Neural cell (in vitro differentiated cells): ENCODE measurements around the gene CRACR2B. TPM values are rescaled to one million over a fixed set of nuclear protein-coding genes. Genes with fewer than 3 reads are reported as not detected.

Experiments
- H2AFZ ChIP-seq: fragments of 200-600, 300-800 bp; sonication (generic), shearing (Covaris generic); 2 replicates; pipeline ENCODE4 v1.6.0; 2014; ENCODE audit warnings: low read depth, mild to moderate bottlenecking, antibody characterized with exemption, low read length, moderate library complexity
- H3F3A ChIP-seq: fragments of 200-600 bp; shearing (Covaris generic); 2 replicates; pipeline ENCODE4 v1.6.1; 2016; ENCODE audit warnings: mild to moderate bottlenecking, moderate library complexity, mixed read lengths, antibody characterized with exemption, low read length; ENCODE audit not compliant: insufficient read depth, poor library complexity, severe bottlenecking
- H3K27ac ChIP-seq: fragments of 200-600, 300-800 bp; sonication (generic), shearing (Covaris generic); 2 replicates; pipeline ENCODE4 v1.5.1; 2014; ENCODE audit warnings: mild to moderate bottlenecking, low read length, moderate library complexity
- H3K27me3 ChIP-seq: fragments of 300-800, 200-600 bp; sonication (generic), shearing (Covaris generic); 2 replicates; pipeline ENCODE4 v1.6.0; 2014; ENCODE audit warnings: mild to moderate bottlenecking, low read depth, low read length, moderate library complexity; ENCODE audit not compliant: insufficient read depth
- H3K36me3 ChIP-seq: fragments of 300-800, 200-600 bp; sonication (generic), shearing (Covaris generic); 2 replicates; pipeline ENCODE4 v1.5.1; 2014; ENCODE audit warnings: mild to moderate bottlenecking, antibody characterized with exemption, low read length, moderate library complexity; ENCODE audit not compliant: insufficient read depth
- H3K4me2 ChIP-seq: fragments of 300-800, 200-600 bp; sonication (generic), shearing (Covaris generic); 2 replicates; pipeline ENCODE4 v1.6.0; 2014; ENCODE audit warnings: mild to moderate bottlenecking, low read length
- H3K4me3 ChIP-seq: fragments of 300-800, 200-600 bp; sonication (generic), shearing (Covaris generic); 2 replicates; pipeline ENCODE4 v1.5.1; 2014; ENCODE audit warnings: mild to moderate bottlenecking, low read length, moderate library complexity
- H3K79me2 ChIP-seq: fragments of 200-600 bp; shearing (Covaris generic); replicated peaks from 2 replicates; pipeline ENCODE4 v1.6.0; 2014; ENCODE audit warnings: mild to moderate bottlenecking, low read length, moderate library complexity; ENCODE audit not compliant: insufficient read depth
- H3K9ac ChIP-seq: fragments of 300-800, 200-600 bp; sonication (generic), shearing (Covaris generic); 2 replicates; pipeline ENCODE4 v1.6.1; 2016; ENCODE audit warnings: mild to moderate bottlenecking, low read length, mixed read lengths
- H3K9me2 ChIP-seq: fragments of 200-600 bp; shearing (Covaris generic); 2 replicates; pipeline ENCODE4 v1.6.1; 2016; ENCODE audit warnings: mild to moderate bottlenecking, low read length, mixed read lengths; ENCODE audit not compliant: insufficient read depth
- H3K9me3 ChIP-seq: fragments of 200-600, 300-800 bp; sonication (generic), shearing (Covaris generic); 2 replicates; pipeline ENCODE4 v1.6.1; 2016; ENCODE audit warnings: mild to moderate bottlenecking, mixed run types, low read length, moderate library complexity, mixed read lengths
- H4K20me1 ChIP-seq: fragments of 200-600 bp; shearing (Covaris generic); 2 replicates; pipeline ENCODE4 v1.6.1; 2016; ENCODE audit warnings: mild to moderate bottlenecking, mixed run types; ENCODE audit not compliant: insufficient read depth
- EP300 ChIP-seq: fragments of 450-650 bp; conservative IDR thresholded peaks from 2 replicates; pipeline ENCODE4 v1.6.1; 2014; ENCODE audit warnings: antibody characterized with exemption, mild to moderate bottlenecking, moderate library complexity; ENCODE audit not compliant: poor library complexity, severe bottlenecking
- EZH2 ChIP-seq: fragments of 200-600, 300-800 bp; shearing (Covaris generic), sonication (generic); IDR thresholded peaks from 2 replicates; pipeline ENCODE4 v1.6.1; 2014; ENCODE audit warnings: antibody characterized with exemption, low read length, borderline replicate concordance, mild to moderate bottlenecking; ENCODE audit not compliant: insufficient read depth, poor library complexity, severe bottlenecking
- MXI1 ChIP-seq: fragments of 450-650 bp; conservative IDR thresholded peaks from 2 replicates; pipeline ENCODE4 v1.6.1; 2014; ENCODE audit warnings: antibody characterized with exemption, mild to moderate bottlenecking; ENCODE audit not compliant: poor library complexity, severe bottlenecking
- POLR2AphosphoS5 ChIP-seq: IDR thresholded peaks from 2 replicates; pipeline ENCODE4 v1.6.1; 2012
- RAD21 ChIP-seq: fragments of 450-650 bp; conservative IDR thresholded peaks from 2 replicates; pipeline ENCODE4 v1.6.1; 2014; ENCODE audit warnings: antibody characterized with exemption, mild to moderate bottlenecking, moderate library complexity
- SMC3 ChIP-seq: fragments of 450-650 bp; conservative IDR thresholded peaks from 2 replicates; pipeline ENCODE4 v1.6.1; 2014; ENCODE audit warnings: antibody characterized with exemption, mild to moderate bottlenecking, moderate library complexity; ENCODE audit not compliant: poor library complexity
- TAF1 ChIP-seq: IDR thresholded peaks from 2 replicates; pipeline ENCODE4 v1.6.1; 2012; ENCODE audit warnings: low read depth
- polyA plus RNA-seq: library from polyadenylated mRNA; depleted of rRNA; stranded (reverse); fragments of >200 nt; gene quantifications from 2 replicates; pipeline ENCODE4 v1.2.3, GENCODE V29; 2014
- TF ChIP-seq, protein P1 (sequence below): IDR thresholded peaks from 2 replicates; pipeline ENCODE4 v1.6.1; 2012; ENCODE audit warnings: borderline replicate concordance
- TF ChIP-seq, protein P2 (sequence below): fragments of 450-650 bp; IDR thresholded peaks from 2 replicates; pipeline ENCODE4 v1.5.1; 2014; ENCODE audit warnings: antibody characterized with exemption, mild to moderate bottlenecking, moderate library complexity; ENCODE audit not compliant: poor library complexity, severe bottlenecking

The CRACR2B gene
- polyA plus RNA-seq, 1 donor from 2014 or later: 1.2 TPM

DNA sequence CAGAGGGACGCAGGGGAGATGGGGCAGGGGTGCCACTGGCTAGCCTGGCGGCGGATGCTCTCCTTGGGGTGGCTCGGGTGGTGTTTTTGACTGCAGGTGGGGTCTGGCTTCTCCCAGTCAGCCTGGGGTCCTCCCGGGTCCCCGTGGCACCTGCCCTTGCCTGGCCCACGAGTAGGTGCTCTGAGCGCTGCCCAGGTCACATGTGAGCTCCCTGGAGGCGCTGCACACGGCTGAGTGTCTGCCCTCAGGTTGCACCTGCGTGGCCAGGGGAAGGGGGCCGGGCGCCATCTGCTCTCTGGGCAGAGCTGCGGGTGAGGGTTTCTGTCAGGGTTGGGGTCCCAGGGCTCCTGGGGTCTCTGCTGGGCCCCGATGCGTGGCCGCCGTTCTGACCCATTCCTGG, 20.2 kb downstream of the CRACR2B start:
- H3K4me2 ChIP-seq: no peak overlapping the region
- H2AFZ ChIP-seq: no peak overlapping the region
- no peaks in the 10 kb centered on the region for H3K9me3 ChIP-seq
- H3K9me2 ChIP-seq: no peaks in the 10 kb centered on the region
- no peak overlapping the region for H3K4me3 ChIP-seq
- no peaks in the 10 kb centered on the region for H3F3A ChIP-seq
- no peaks in the 10 kb centered on the region for H3K36me3 ChIP-seq
- no peaks in the 10 kb centered on the region for H3K79me2 ChIP-seq
- H4K20me1 ChIP-seq: no peaks in the 10 kb centered on the region
- TF ChIP-seq, protein P1, sequence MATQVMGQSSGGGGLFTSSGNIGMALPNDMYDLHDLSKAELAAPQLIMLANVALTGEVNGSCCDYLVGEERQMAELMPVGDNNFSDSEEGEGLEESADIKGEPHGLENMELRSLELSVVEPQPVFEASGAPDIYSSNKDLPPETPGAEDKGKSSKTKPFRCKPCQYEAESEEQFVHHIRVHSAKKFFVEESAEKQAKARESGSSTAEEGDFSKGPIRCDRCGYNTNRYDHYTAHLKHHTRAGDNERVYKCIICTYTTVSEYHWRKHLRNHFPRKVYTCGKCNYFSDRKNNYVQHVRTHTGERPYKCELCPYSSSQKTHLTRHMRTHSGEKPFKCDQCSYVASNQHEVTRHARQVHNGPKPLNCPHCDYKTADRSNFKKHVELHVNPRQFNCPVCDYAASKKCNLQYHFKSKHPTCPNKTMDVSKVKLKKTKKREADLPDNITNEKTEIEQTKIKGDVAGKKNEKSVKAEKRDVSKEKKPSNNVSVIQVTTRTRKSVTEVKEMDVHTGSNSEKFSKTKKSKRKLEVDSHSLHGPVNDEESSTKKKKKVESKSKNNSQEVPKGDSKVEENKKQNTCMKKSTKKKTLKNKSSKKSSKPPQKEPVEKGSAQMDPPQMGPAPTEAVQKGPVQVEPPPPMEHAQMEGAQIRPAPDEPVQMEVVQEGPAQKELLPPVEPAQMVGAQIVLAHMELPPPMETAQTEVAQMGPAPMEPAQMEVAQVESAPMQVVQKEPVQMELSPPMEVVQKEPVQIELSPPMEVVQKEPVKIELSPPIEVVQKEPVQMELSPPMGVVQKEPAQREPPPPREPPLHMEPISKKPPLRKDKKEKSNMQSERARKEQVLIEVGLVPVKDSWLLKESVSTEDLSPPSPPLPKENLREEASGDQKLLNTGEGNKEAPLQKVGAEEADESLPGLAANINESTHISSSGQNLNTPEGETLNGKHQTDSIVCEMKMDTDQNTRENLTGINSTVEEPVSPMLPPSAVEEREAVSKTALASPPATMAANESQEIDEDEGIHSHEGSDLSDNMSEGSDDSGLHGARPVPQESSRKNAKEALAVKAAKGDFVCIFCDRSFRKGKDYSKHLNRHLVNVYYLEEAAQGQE: no peak
- no peak for TF ChIP-seq TAF1
- TF ChIP-seq SMC3: no peak
- TF ChIP-seq RAD21: no peak
- H3K27ac ChIP-seq: no peak overlapping the region
- H3K9ac ChIP-seq: no peak overlapping the region
- H3K27me3 ChIP-seq: peaks cover 9% of the 10 kb centered on the region

DNA sequence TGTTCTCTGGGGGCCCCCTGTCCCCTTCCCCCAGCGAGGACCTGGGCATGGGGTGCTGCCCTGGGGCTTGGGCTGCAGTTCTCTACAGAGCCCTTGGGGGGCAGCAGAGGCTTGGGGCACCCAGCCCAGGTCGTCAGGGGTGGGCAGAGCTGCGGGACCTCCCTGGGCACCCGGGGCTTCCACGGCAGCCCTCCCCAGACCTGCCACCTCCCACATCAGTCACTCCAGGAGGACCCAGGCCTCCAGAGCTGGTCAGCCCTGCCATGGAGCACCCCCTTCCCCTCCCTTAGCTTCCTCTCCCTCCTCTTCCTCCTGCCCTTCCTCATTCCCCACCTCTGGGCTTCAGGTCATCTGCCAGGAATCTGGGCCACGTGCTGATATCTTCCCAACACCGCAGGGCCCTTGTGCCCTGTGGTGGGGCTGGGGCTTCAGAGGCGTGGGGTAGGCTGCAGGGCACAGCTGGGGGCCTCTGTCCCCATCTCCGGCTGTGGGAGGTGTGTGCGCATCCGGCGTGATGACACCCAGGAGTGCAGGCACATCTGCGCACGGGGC, 20.7 kb downstream of the CRACR2B start:
- Histone ChIP-seq H3K4me3 (peak overlapping the region; percentile 73), H4K20me1 (no peaks in the 10 kb centered on the region), H2AFZ (no peak overlapping the region), H3K27me3 (peaks cover 8% of the 10 kb centered on the region), H3K27ac (no peak overlapping the region), H3F3A (no peaks in the 10 kb centered on the region), H3K9ac (peak overlapping the region; percentile 63), H3K9me3 (no peaks in the 10 kb centered on the region), H3K36me3 (no peaks in the 10 kb centered on the region), H3K79me2 (no peaks in the 10 kb centered on the region), H3K9me2 (no peaks in the 10 kb centered on the region), H3K4me2 (no peak overlapping the region)
- TF ChIP-seq SMC3 (peak; percentile 72), RAD21 (peak; percentile 81), TAF1 (no peak)
- TF ChIP-seq, protein P2, sequence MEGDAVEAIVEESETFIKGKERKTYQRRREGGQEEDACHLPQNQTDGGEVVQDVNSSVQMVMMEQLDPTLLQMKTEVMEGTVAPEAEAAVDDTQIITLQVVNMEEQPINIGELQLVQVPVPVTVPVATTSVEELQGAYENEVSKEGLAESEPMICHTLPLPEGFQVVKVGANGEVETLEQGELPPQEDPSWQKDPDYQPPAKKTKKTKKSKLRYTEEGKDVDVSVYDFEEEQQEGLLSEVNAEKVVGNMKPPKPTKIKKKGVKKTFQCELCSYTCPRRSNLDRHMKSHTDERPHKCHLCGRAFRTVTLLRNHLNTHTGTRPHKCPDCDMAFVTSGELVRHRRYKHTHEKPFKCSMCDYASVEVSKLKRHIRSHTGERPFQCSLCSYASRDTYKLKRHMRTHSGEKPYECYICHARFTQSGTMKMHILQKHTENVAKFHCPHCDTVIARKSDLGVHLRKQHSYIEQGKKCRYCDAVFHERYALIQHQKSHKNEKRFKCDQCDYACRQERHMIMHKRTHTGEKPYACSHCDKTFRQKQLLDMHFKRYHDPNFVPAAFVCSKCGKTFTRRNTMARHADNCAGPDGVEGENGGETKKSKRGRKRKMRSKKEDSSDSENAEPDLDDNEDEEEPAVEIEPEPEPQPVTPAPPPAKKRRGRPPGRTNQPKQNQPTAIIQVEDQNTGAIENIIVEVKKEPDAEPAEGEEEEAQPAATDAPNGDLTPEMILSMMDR: peak; percentile 83

DNA sequence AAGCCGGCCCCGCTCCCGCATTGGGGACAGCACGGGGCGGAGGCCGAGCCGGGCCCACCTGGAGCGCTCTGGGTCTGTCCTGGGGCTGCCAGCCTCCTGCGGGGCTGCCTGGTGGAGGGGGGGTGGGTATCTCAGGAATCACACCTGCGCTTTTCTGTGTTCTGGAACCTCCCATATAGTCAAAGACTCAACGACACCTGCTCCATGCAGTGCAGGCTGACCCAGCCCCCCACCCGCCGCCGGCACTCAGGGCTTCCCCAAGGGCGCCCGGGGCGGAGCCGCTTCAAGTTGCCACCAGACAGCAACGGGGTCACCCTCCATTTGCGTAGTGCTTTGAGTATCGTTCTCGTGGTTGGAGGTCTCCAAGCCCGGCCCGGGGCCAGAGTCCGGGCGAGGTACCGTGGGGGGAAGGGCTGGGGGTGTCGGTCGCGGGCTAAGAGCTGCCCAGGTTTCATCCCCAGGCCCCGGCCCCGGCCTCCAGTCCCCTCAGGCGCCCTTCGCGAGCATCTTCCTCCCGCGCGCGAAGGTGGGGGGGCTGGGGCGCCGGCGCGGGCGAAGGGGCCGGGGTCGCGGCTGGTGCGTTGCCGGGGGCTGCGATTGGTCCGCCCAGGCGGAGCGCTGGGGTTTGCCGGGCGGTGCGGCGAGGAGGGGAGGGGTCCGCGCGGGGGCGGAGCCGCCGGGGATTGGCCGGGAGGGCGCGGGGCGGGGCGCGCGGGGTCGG, 21.5 kb downstream of the CRACR2B start:
- peak overlapping the region; percentile 73 for H3K4me3 ChIP-seq

More for the DNA sequence above, 21.5 kb downstream of the CRACR2B start:
- H3K4me2 ChIP-seq: peak overlapping the region; percentile 80
- no peaks in the 10 kb centered on the region for H3K79me2 ChIP-seq
- H2AFZ ChIP-seq: peak overlapping the region; percentile 56
- H3K9me3 ChIP-seq: no peaks in the 10 kb centered on the region
- H3K36me3 ChIP-seq: no peaks in the 10 kb centered on the region
- no peaks in the 10 kb centered on the region for H3F3A ChIP-seq
- TF ChIP-seq RAD21 (no peak), POLR2AphosphoS5 (no peak), MXI1 (no peak), SMC3 (no peak), EZH2 (no peak), EP300 (no peak)
- TF ChIP-seq, protein P1: no peak
- TF ChIP-seq, protein P2: no peak
- peak overlapping the region; percentile 63 for H3K9ac ChIP-seq
- no peak overlapping the region for H3K27ac ChIP-seq
- H3K27me3 ChIP-seq: peaks cover 5% of the 10 kb centered on the region
- no peaks in the 10 kb centered on the region for H4K20me1 ChIP-seq
- H3K9me2 ChIP-seq: no peaks in the 10 kb centered on the region
